ENCODE measurements around the gene DEDD.

- TF ChIP-seq, protein P1, sequence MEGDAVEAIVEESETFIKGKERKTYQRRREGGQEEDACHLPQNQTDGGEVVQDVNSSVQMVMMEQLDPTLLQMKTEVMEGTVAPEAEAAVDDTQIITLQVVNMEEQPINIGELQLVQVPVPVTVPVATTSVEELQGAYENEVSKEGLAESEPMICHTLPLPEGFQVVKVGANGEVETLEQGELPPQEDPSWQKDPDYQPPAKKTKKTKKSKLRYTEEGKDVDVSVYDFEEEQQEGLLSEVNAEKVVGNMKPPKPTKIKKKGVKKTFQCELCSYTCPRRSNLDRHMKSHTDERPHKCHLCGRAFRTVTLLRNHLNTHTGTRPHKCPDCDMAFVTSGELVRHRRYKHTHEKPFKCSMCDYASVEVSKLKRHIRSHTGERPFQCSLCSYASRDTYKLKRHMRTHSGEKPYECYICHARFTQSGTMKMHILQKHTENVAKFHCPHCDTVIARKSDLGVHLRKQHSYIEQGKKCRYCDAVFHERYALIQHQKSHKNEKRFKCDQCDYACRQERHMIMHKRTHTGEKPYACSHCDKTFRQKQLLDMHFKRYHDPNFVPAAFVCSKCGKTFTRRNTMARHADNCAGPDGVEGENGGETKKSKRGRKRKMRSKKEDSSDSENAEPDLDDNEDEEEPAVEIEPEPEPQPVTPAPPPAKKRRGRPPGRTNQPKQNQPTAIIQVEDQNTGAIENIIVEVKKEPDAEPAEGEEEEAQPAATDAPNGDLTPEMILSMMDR (conservative IDR thresholded peaks at IDR 0.05 in 1 of 2, IDR thresholded peaks at IDR 0.05 in 1 of 2; ENCODE audit: low read depth in 1 of 2, low read length in 2 of 2) = no peak
- TF ChIP-seq EZH2 (IDR thresholded peaks at IDR 0.05; ENCODE audit: low read length, missing control alignments) = no peak
Measured at GRCh38 chr1:161073474-161074121, 58.9 kb downstream of the DEDD start.
